Measurements from ENCODE around the gene TMEM179.

GRCh38 chr14:104577426-104577825, 27.1 kb downstream of the TMEM179 start:
- TF ChIP-seq CTCF (IDR thresholded peaks at IDR 0.05): no peak
- no peak for TF ChIP-seq POLR2A (IDR thresholded peaks at IDR 0.05)
